T-cell (primary cell): ENCODE results near the gene DNAJA4. TPM values are rescaled to one million over a fixed set of nuclear protein-coding genes. Genes with fewer than 3 reads are reported as not detected.

Experiments used
- ATAC-seq, 4 experiments: fragments of 200-7000 bp in 3 of 4; fragments of 150-1000 bp in 1 of 4; cut with Tn5 transposase; replicated peaks in 1 of 4; 1 replicate in 3 of 4; 2 replicates in 1 of 4; pipeline ENCODE4 v1.10.0; 2021; ENCODE audit warnings: moderate library complexity in 3 of 4, mild to moderate bottlenecking in 2 of 4, moderate number of reproducible peaks in 1 of 4
- CTCF ChIA-PET, 2 donors: fragments of 300-600 bp; sonication (Branson Sonifier 250); formaldehyde crosslinking; loops; one replicate each; lab custom pipeline; 2022; ENCODE audit warnings: antibody characterized with exemption in 2 of 2; lab: Charles Lee
- POLR2A ChIA-PET, 2 donors: fragments of 300-600 bp; sonication (Branson Sonifier 250); formaldehyde crosslinking; loops; one replicate each; lab custom pipeline; 2022; ENCODE audit warnings: antibody characterized with exemption in 2 of 2; lab: Charles Lee
- DNase-seq, 35 experiments: peaks; one replicate each; pipeline versions ENCODE4 v3.0.0 to v3.0.0-alpha.2; 2013 to 2023
- H3K27ac ChIP-seq: one replicate; pipeline ENCODE4 v1.5.1; 2013; ENCODE audit warnings: low read length
- H3K27me3 ChIP-seq, 2 experiments: replicated peaks in 1 of 2; 1 replicate in 1 of 2; 2 replicates in 1 of 2; pipeline versions ENCODE4 v1.6.1 to v1.7.0; 2013; ENCODE audit warnings: low read length in 1 of 2, mixed read lengths in 1 of 2; ENCODE audit not compliant: control insufficient read depth in 2 of 2, insufficient read depth in 2 of 2; ENCODE audit errors: extremely low read depth in 1 of 2
- H3K36me3 ChIP-seq, 2 donors: 1 replicate in 1 of 2; 2 replicates in 1 of 2; pipeline versions ENCODE4 v1.6.1 to v1.7.0; 2013; ENCODE audit warnings: low read length in 1 of 2; ENCODE audit not compliant: control insufficient read depth in 2 of 2, insufficient read depth in 1 of 2; ENCODE audit errors: extremely low read depth in 1 of 2
- H3K4me1 ChIP-seq, 2 experiments: 1 replicate in 1 of 2; 2 replicates in 1 of 2; pipeline versions ENCODE4 v1.6.1 to v1.7.0; 2013; ENCODE audit warnings: low read length in 2 of 2, mixed read lengths in 1 of 2; ENCODE audit not compliant: insufficient read depth in 2 of 2, control insufficient read depth in 1 of 2; ENCODE audit errors: extremely low read depth in 1 of 2
- H3K4me3 ChIP-seq, 2 donors: 1 replicate in 1 of 2; 2 replicates in 1 of 2; pipeline versions ENCODE4 v1.5.1 to v1.7.0; 2013; ENCODE audit warnings: mild to moderate bottlenecking in 2 of 2, low read length in 1 of 2, moderate library complexity in 1 of 2; ENCODE audit not compliant: control insufficient read depth in 1 of 2; ENCODE audit errors: extremely low read depth in 1 of 2
- H3K9me3 ChIP-seq: 2 replicates; pipeline ENCODE4 v1.7.0; 2013
- H3K27ac Mint-ChIP-seq, 2 donors: one replicate each; pipeline ENCODE4 v1.8.0; 2020 to 2021; ENCODE audit warnings: mild to moderate bottlenecking in 2 of 2, mixed read lengths in 2 of 2
- H3K27me3 Mint-ChIP-seq, 2 donors: one replicate each; pipeline ENCODE4 v1.8.0; 2021 to 2022; ENCODE audit warnings: mixed read lengths in 2 of 2
- H3K36me3 Mint-ChIP-seq: one replicate; pipeline ENCODE4 v1.8.0; 2021; ENCODE audit warnings: mixed read lengths
- H3K4me1 Mint-ChIP-seq, 3 donors: one replicate each; pipeline ENCODE4 v1.8.0; 2020 to 2022; ENCODE audit warnings: mixed read lengths in 3 of 3, mild to moderate bottlenecking in 1 of 3
- H3K4me3 Mint-ChIP-seq, 3 donors: one replicate each; pipeline ENCODE4 v1.8.0; 2020 to 2022; ENCODE audit warnings: mild to moderate bottlenecking in 3 of 3, mixed read lengths in 3 of 3, moderate library complexity in 3 of 3
- H3K9me3 Mint-ChIP-seq, 3 donors: one replicate each; pipeline ENCODE4 v1.8.0; 2020 to 2022; ENCODE audit warnings: mixed read lengths in 3 of 3
- WGBS: methylation state at CpG from one replicate; pipeline ENCODE4 v1.1.5; 2013; ENCODE audit warnings: missing lambda C conversion rate; ENCODE audit not compliant: insufficient coverage; 5-methylcytosine and 5-hydroxymethylcytosine counted together
- total RNA-seq, 35 experiments: library from RNA in 6 of 35; stranded (reverse) in 6 of 35; fragments of 120-200 nt in 1 of 35; gene quantifications; one replicate each; pipeline versions ENCODE4 v1.2.1 to v1.2.4 and lab custom pipeline; 2013 to 2026

Gene DNAJA4
- total RNA-seq, 5 donors from 2014 or later (not counting 1 experiment from before 2014, with no cell fraction given), result 29.0 to 50.4 (median 32.6) TPM

GRCh38 chr15:78323693-78324092, 59.3 kb downstream of the DNAJA4 start:
- no peaks in the 10 kb centered on the region for H3K36me3 ChIP-seq
- 61% methylated on average over 4 of the region's 7 CpGs for WGBS
- no peak overlapping the region for H3K4me3 Mint-ChIP-seq
- H3K9me3 Mint-ChIP-seq, result no peaks in the 10 kb centered on the region
- POLR2A ChIA-PET, result no interaction called here
- no peak overlapping the region for H3K27ac ChIP-seq
- H3K27ac Mint-ChIP-seq, result no peak overlapping the region
- no peaks in the 10 kb centered on the region for H3K4me1 ChIP-seq
- no peaks in the 10 kb centered on the region for H3K27me3 Mint-ChIP-seq
- H3K36me3 Mint-ChIP-seq, result no peaks in the 10 kb centered on the region
- no peaks in the 10 kb centered on the region for H3K4me1 Mint-ChIP-seq
- ATAC-seq, result no peak
- H3K9me3 ChIP-seq, result no peaks in the 10 kb centered on the region
- no peak for DNase-seq
- no peak overlapping the region for H3K4me3 ChIP-seq
- H3K27me3 ChIP-seq, result peaks cover 0 to 3% of the 10 kb centered on the region in 2 experiments
- CTCF ChIA-PET, result no interaction called here

- H3K9me3 ChIP-seq, result no peaks in the 10 kb centered on the region
- WGBS, result 93% methylated on average over 4 of the region's 5 CpGs
- Mint-ChIP-seq H3K9me3 (no peaks in the 10 kb centered on the region), H3K27ac (no peak overlapping the region), H3K4me3 (no peak overlapping the region), H3K27me3 (no peaks in the 10 kb centered on the region), H3K36me3 (no peaks in the 10 kb centered on the region), H3K4me1 (no peaks in the 10 kb centered on the region)
- H3K27ac ChIP-seq, result no peak overlapping the region
- H3K27me3 ChIP-seq, result peaks cover 0 to 3% of the 10 kb centered on the region in 2 experiments
- ChIA-PET CTCF (no interaction called here), POLR2A (no interaction called here)
- ATAC-seq (no peak), DNase-seq (no peak)
- H3K36me3 ChIP-seq, result no peaks in the 10 kb centered on the region
- no peak overlapping the region for H3K4me3 ChIP-seq
- no peaks in the 10 kb centered on the region for H3K4me1 ChIP-seq
Observed at GRCh38 chr15:78324144-78324543, 59.8 kb downstream of the DNAJA4 start.

- CTCF ChIA-PET, result no interaction called here
- no peak overlapping the region for H3K4me3 ChIP-seq
- no peak for ATAC-seq
- Mint-ChIP-seq H3K27ac (no peak overlapping the region), H3K4me1 (no peaks in the 10 kb centered on the region), H3K27me3 (no peaks in the 10 kb centered on the region), H3K4me3 (no peak overlapping the region), H3K9me3 (no peaks in the 10 kb centered on the region), H3K36me3 (no peaks in the 10 kb centered on the region)
- no peaks in the 10 kb centered on the region for H3K4me1 ChIP-seq
- no peaks in the 10 kb centered on the region for H3K9me3 ChIP-seq
- peaks cover 0 to 3% of the 10 kb centered on the region in 2 experiments for H3K27me3 ChIP-seq
- 91% methylated on average over 2 of the region's 7 CpGs for WGBS
- DNase-seq, result no peak
- H3K36me3 ChIP-seq, result no peaks in the 10 kb centered on the region
- H3K27ac ChIP-seq, result no peak overlapping the region
- POLR2A ChIA-PET, result interaction anchor here in 1 of 2 donors (0.7 kb wide), 1 partner anchor 105 kb away, joined by 3 read pairs; no protein-coding TSS in a partner anchor
Observed at GRCh38 chr15:78325092-78325843, 60.9 kb downstream of the DNAJA4 start.

- H3K27ac ChIP-seq, result no peak overlapping the region
- Mint-ChIP-seq H3K4me1 (no peaks in the 10 kb centered on the region), H3K4me3 (no peak overlapping the region), H3K27ac (no peak overlapping the region), H3K9me3 (no peaks in the 10 kb centered on the region), H3K27me3 (no peaks in the 10 kb centered on the region), H3K36me3 (no peaks in the 10 kb centered on the region)
- ChIA-PET POLR2A (no interaction called here), CTCF (no interaction called here)
- 43% methylated on average over 1 of the region's 1 CpG for WGBS
- peaks cover 0 to 3% of the 10 kb centered on the region in 2 experiments for H3K27me3 ChIP-seq
- DNase-seq (no peak), ATAC-seq (no peak)
- H3K4me1 ChIP-seq, result no peaks in the 10 kb centered on the region
- H3K9me3 ChIP-seq, result no peaks in the 10 kb centered on the region
- no peaks in the 10 kb centered on the region for H3K36me3 ChIP-seq
- H3K4me3 ChIP-seq, result no peak overlapping the region
Observed at GRCh38 chr15:78327466-78327865, 63.1 kb downstream of the DNAJA4 start.

- Histone ChIP-seq H3K36me3 (no peaks in the 10 kb centered on the region), H3K4me3 (no peak overlapping the region), H3K4me1 (no peaks in the 10 kb centered on the region), H3K9me3 (no peaks in the 10 kb centered on the region), H3K27ac (no peak overlapping the region), H3K27me3 (peaks cover 0 to 3% of the 10 kb centered on the region in 2 experiments)
- no peaks in the 10 kb centered on the region for H3K9me3 Mint-ChIP-seq
- CTCF ChIA-PET, result no interaction called here
- POLR2A ChIA-PET, result no interaction called here
- WGBS, result 89% methylated on average over 1 of the region's 4 CpGs
- H3K4me3 Mint-ChIP-seq, result no peak overlapping the region
- ATAC-seq (no peak), DNase-seq (no peak)
- no peaks in the 10 kb centered on the region for H3K27me3 Mint-ChIP-seq
- no peaks in the 10 kb centered on the region for H3K36me3 Mint-ChIP-seq
- H3K27ac Mint-ChIP-seq, result no peak overlapping the region
- H3K4me1 Mint-ChIP-seq, result no peaks in the 10 kb centered on the region
Observed at GRCh38 chr15:78329625-78330024, 65.3 kb downstream of the DNAJA4 start.

Other genes with a start within 250 kb of the DNAJA4 start
- gene TBC1D2B, start 186.9 kb upstream of the DNAJA4 start, total RNA-seq, result 100 to 1,000 TPM in 3 of 5 donors, 10 to 100 TPM in 2; 86.1 to 106 (median 101) TPM
- not detected for gene SH2D7, start 172.0 kb upstream of the DNAJA4 start, total RNA-seq
- gene CIB2, start 133.1 kb upstream of the DNAJA4 start, total RNA-seq, result 1 to 10 TPM in 4 of 5 donors, under 1 TPM in 1; 0.72 to 2.8 (median 2.0) TPM
- gene IDH3A, start 115.2 kb upstream of the DNAJA4 start, total RNA-seq, result 10 to 100 TPM; 40.3 to 64.7 (median 48.5) TPM
- gene ACSBG1, start 30.0 kb upstream of the DNAJA4 start, total RNA-seq, result not detected
- gene SKIC8, start 35.0 kb downstream of the DNAJA4 start, total RNA-seq, result 10 to 100 TPM; 25.6 to 42.8 (median 33.5) TPM
- gene CRABP1, start 75.8 kb downstream of the DNAJA4 start, total RNA-seq, result under 1 TPM in 2 of 5 donors, not detected in 3; 0.47 to 0.99 TPM
- gene IREB2, start 173.7 kb downstream of the DNAJA4 start, total RNA-seq, result 10 to 100 TPM; 58.7 to 71.5 (median 65.1) TPM
- 1 to 10 TPM; 1.7 to 4.6 (median 4.0) TPM for gene HYKK, start 243.0 kb downstream of the DNAJA4 start, total RNA-seq